ENCODE results near the gene CCDC77. TPM values are rescaled to one million over a fixed set of nuclear protein-coding genes. Genes with fewer than 3 reads are reported as not detected.

CCDC77 gene
- total and polyA plus RNA-seq, 2 donors (not counting 1 experiment from before 2014, with no cell fraction given): 8.6 to 12.9 TPM

DNA sequence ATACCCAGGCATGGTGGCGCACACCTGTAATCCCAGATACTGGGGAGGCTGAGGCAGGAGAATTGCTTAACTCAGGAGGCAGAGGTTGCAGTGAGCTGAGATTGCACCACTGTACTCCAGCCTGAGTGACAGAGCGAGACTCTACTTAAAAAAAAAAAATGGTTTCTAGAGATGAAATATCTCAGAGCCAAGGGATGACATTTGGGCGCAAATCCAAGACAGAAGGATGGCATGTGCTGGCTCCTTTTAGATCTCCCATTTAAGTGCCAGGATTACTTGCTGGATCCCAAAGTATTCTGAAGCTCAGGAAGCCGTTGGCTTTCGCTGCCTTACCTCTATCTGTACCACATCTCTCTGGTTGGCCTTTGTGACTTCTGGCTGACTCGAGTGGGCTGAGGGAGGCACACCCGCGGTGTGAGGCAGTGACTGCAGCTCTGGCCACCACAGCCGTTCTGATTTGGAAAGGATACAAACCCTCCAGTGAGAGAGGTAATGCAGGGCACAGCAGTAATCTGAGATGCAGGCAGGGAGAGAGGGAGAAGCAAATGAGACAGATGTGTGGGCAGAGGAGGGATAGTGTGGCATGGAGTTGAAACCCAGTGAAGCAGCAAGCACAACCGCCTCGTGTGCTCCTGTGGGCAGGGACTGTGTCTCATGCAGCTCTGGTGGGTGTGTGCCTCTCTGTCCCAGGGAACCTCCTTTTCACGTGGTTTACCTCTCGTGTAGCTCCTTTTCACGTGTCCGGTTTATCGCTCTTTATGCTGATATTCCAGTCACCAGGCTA, 63.2 kb downstream of the CCDC77 start:
- Histone ChIP-seq H3K9ac (ENCODE audit: low read length) (no peak overlapping the region), H3K27me3 (replicated peaks in 1 of 4; ENCODE audit: control extremely low read depth in 1 of 4, control insufficient read depth in 3 of 4, insufficient read depth in 4 of 4, low read length in 3 of 4) (peaks cover 0 to 27% (median 6%) of the 10 kb centered on the region in 4 experiments), H3K4me3 (ENCODE audit: control extremely low read depth in 1 of 5, extremely low read depth in 1 of 5, insufficient read depth in 1 of 5, low read depth in 2 of 5, low read length in 4 of 5) (no peak overlapping the region), H3K9me3 (ENCODE audit: control extremely low read depth in 1 of 3, control insufficient read depth in 2 of 3, insufficient read depth in 1 of 3, low read length in 2 of 3) (no peaks in the 10 kb centered on the region), H4K20me1 (ENCODE audit: control insufficient read depth, insufficient read depth, low read length, poor library complexity, severe bottlenecking) (no peaks in the 10 kb centered on the region), H3K36me3 (replicated peaks in 1 of 2; ENCODE audit: control extremely low read depth in 1 of 2, control insufficient read depth in 1 of 2, extremely low read depth in 1 of 2, insufficient read depth in 2 of 2, low read length in 1 of 2) (no peaks in the 10 kb centered on the region), H3K4me2 (replicated peaks; ENCODE audit: low read depth, low read length, poor library complexity, severe bottlenecking) (no peak overlapping the region), H2AFZ (ENCODE audit: insufficient read depth, low read depth, low read length, poor library complexity, severe bottlenecking) (no peak overlapping the region), H3K4me1 (ENCODE audit: control insufficient read depth in 2 of 2, insufficient read depth in 2 of 2, low read length in 2 of 2) (peaks cover 0 to 6% of the 10 kb centered on the region in 2 donors), H3K79me2 (ENCODE audit: control insufficient read depth, insufficient read depth, low read length) (no peaks in the 10 kb centered on the region), H3K27ac (ENCODE audit: low read length in 2 of 2) (no peak overlapping the region)
- peaks cover 7% of the 10 kb centered on the region for H3K4me1 Mint-ChIP-seq
- H3K27ac Mint-ChIP-seq: no peak overlapping the region
- ChIA-PET POLR2A (no interaction called here), CTCF (no interaction called here)
- peaks cover 43% of the 10 kb centered on the region for H3K27me3 Mint-ChIP-seq
- TF ChIP-seq, protein P1, sequence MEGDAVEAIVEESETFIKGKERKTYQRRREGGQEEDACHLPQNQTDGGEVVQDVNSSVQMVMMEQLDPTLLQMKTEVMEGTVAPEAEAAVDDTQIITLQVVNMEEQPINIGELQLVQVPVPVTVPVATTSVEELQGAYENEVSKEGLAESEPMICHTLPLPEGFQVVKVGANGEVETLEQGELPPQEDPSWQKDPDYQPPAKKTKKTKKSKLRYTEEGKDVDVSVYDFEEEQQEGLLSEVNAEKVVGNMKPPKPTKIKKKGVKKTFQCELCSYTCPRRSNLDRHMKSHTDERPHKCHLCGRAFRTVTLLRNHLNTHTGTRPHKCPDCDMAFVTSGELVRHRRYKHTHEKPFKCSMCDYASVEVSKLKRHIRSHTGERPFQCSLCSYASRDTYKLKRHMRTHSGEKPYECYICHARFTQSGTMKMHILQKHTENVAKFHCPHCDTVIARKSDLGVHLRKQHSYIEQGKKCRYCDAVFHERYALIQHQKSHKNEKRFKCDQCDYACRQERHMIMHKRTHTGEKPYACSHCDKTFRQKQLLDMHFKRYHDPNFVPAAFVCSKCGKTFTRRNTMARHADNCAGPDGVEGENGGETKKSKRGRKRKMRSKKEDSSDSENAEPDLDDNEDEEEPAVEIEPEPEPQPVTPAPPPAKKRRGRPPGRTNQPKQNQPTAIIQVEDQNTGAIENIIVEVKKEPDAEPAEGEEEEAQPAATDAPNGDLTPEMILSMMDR (IDR thresholded peaks at IDR 0.05): no peak
- TF ChIP-seq EZH2 (IDR thresholded peaks at IDR 0.05; ENCODE audit: borderline replicate concordance, insufficient read depth, low read depth, low read length, poor library complexity, severe bottlenecking): no peak
- 87% methylated on average over 14 of the region's 16 CpGs for WGBS (ENCODE audit: insufficient coverage)
- no peak for DNase-seq
- H3K4me3 Mint-ChIP-seq: no peak overlapping the region
- intact Hi-C loops (cut with micrococcal nuclease): no loop called here
- no peak for ATAC-seq (ENCODE audit: low read depth)
- H3K9me3 Mint-ChIP-seq (ENCODE audit: insufficient read depth): no peaks in the 10 kb centered on the region

DNA sequence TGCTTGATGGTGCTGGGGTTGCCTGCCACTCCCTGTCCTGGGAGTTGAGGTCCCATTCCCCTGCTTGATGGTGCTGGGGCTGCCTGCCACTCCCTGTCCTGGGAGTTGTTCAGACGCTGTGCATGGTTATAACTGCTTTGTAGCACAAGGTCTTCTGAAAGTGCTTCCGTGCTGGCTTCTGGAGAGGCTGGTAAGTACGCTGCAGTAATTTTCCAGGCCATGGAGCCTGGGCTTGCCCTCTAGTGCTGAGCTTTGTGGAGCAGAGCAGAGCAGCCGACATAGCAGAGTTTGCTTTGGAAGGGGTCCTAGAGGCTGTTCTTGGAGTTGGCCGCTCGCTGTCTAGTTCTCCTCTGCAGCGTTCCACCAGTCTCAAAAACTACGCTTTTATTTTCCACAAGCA, 64.6 kb downstream of the CCDC77 start:
- no peaks in the 10 kb centered on the region for H3K36me3 ChIP-seq (replicated peaks in 1 of 2; ENCODE audit: control extremely low read depth in 1 of 2, control insufficient read depth in 1 of 2, extremely low read depth in 1 of 2, insufficient read depth in 2 of 2, low read length in 1 of 2)
- H3K4me1 ChIP-seq (ENCODE audit: control insufficient read depth in 2 of 2, insufficient read depth in 2 of 2, low read length in 2 of 2): peaks cover 0 to 1% of the 10 kb centered on the region in 2 donors
- H3K27ac ChIP-seq (ENCODE audit: low read length in 2 of 2): no peak overlapping the region
- Mint-ChIP-seq H3K9me3 (ENCODE audit: insufficient read depth) (no peaks in the 10 kb centered on the region), H3K27me3 (peaks cover 44% of the 10 kb centered on the region), H3K27ac (no peak overlapping the region), H3K4me3 (no peak overlapping the region), H3K4me1 (peaks cover 4% of the 10 kb centered on the region)
- no peak overlapping the region for H2AFZ ChIP-seq (ENCODE audit: insufficient read depth, low read depth, low read length, poor library complexity, severe bottlenecking)
- no peak for ATAC-seq (ENCODE audit: low read depth)
- CTCF ChIA-PET: no interaction called here
- intact Hi-C loops (cut with micrococcal nuclease): no loop called here
- H3K9me3 ChIP-seq (ENCODE audit: control extremely low read depth in 1 of 3, control insufficient read depth in 2 of 3, insufficient read depth in 1 of 3, low read length in 2 of 3): no peaks in the 10 kb centered on the region
- H3K4me2 ChIP-seq (replicated peaks; ENCODE audit: low read depth, low read length, poor library complexity, severe bottlenecking): no peak overlapping the region
- no peaks in the 10 kb centered on the region for H4K20me1 ChIP-seq (ENCODE audit: control insufficient read depth, insufficient read depth, low read length, poor library complexity, severe bottlenecking)
- no peak for TF ChIP-seq EZH2 (IDR thresholded peaks at IDR 0.05; ENCODE audit: borderline replicate concordance, insufficient read depth, low read depth, low read length, poor library complexity, severe bottlenecking)
- TF ChIP-seq, protein P1 (IDR thresholded peaks at IDR 0.05): no peak
- H3K27me3 ChIP-seq (replicated peaks in 1 of 4; ENCODE audit: control extremely low read depth in 1 of 4, control insufficient read depth in 3 of 4, insufficient read depth in 4 of 4, low read length in 3 of 4): peaks cover 0 to 21% (median 6%) of the 10 kb centered on the region in 4 experiments
- no peak overlapping the region for H3K4me3 ChIP-seq (ENCODE audit: control extremely low read depth in 1 of 5, extremely low read depth in 1 of 5, insufficient read depth in 1 of 5, low read depth in 2 of 5, low read length in 4 of 5)
- WGBS (ENCODE audit: insufficient coverage): 98% methylated on average over 4 of the region's 8 CpGs
- H3K9ac ChIP-seq (ENCODE audit: low read length): no peak overlapping the region
- POLR2A ChIA-PET: no interaction called here
- no peak for DNase-seq
- H3K79me2 ChIP-seq (ENCODE audit: control insufficient read depth, insufficient read depth, low read length): no peaks in the 10 kb centered on the region

Data from B cell (primary cell).